OCI-LY3 (cell line): ENCODE results near the gene GPATCH11.

Experiments used
- CTCF ChIP-seq: fragments of 200-600, 300-600 bp; sonication (generic); IDR thresholded peaks from 2 replicates; pipeline ENCODE4 v1.5.1; 2014; ENCODE audit warnings: antibody characterized with exemption, low read length, low read depth
- EZH2phosphoT487 ChIP-seq: fragments of 200-600 bp; shearing (Covaris generic); IDR thresholded peaks from 2 replicates; pipeline ENCODE4 v1.6.1; 2018; ENCODE audit warnings: antibody characterized with exemption, mixed run types, low read depth

GRCh38 chr2:37052600-37053332 is 31.6 kb upstream of the GPATCH11 start:
- TF ChIP-seq EZH2phosphoT487, result no peak
- TF ChIP-seq CTCF, result no peak
